GM18861 (cell line): ENCODE results near the gene LNP1.
A peak's percentile ranks its signal among the peaks of the same experiment; 100 is the strongest.

Experiments
- ATAC-seq: cut with Tn5 transposase; IDR thresholded peaks from one replicate; pipeline ENCODE4 v1.9.1; 2021; ENCODE audit not compliant: unreplicated experiment

Gene LNP1

GRCh38 chr3:100399341-100400071 is 1.8 kb upstream of the LNP1 start:
- ATAC-seq: no peak

- ATAC-seq: peak; percentile 5
These were observed 940 bp upstream of the LNP1 start for GRCh38 chr3:100400419-100400779.

GRCh38 chr3:100401674-100402041 is 319 bp downstream of the LNP1 start:
- peak; percentile 9 for ATAC-seq

- ATAC-seq: no peak
These were observed 917 bp downstream of the LNP1 start for GRCh38 chr3:100402256-100402655.

- no peak for ATAC-seq
These were observed 1.6 kb downstream of the LNP1 start for GRCh38 chr3:100402891-100403290.

GRCh38 chr3:100403362-100404249 is 2.3 kb downstream of the LNP1 start:
- no peak for ATAC-seq

GRCh38 chr3:100404250-100404548 is 2.9 kb downstream of the LNP1 start:
- no peak for ATAC-seq

- ATAC-seq: no peak
These were observed 5.8 kb downstream of the LNP1 start for GRCh38 chr3:100407164-100407563.

GRCh38 chr3:100407977-100408532 is 6.7 kb downstream of the LNP1 start:
- ATAC-seq: no peak

- no peak for ATAC-seq
These were observed 10.0 kb downstream of the LNP1 start for GRCh38 chr3:100411091-100411982.

- ATAC-seq: no peak
These were observed 11.7 kb downstream of the LNP1 start for GRCh38 chr3:100412912-100413590.

- no peak for ATAC-seq
These were observed 12.3 kb downstream of the LNP1 start for GRCh38 chr3:100413613-100414012.

- ATAC-seq: no peak
These were observed 14.8 kb downstream of the LNP1 start for GRCh38 chr3:100416176-100416575.

GRCh38 chr3:100416863-100417262 is 15.5 kb downstream of the LNP1 start:
- ATAC-seq: no peak

GRCh38 chr3:100419406-100419805 is 18.1 kb downstream of the LNP1 start:
- no peak for ATAC-seq

GRCh38 chr3:100420885-100421284 is 19.5 kb downstream of the LNP1 start:
- ATAC-seq: no peak

GRCh38 chr3:100423611-100424010 is 22.3 kb downstream of the LNP1 start:
- no peak for ATAC-seq

GRCh38 chr3:100424261-100424660 is 22.9 kb downstream of the LNP1 start:
- ATAC-seq: no peak

- no peak for ATAC-seq
These were observed 24.0 kb downstream of the LNP1 start for GRCh38 chr3:100425316-100425715.

GRCh38 chr3:100426067-100426682 is 24.8 kb downstream of the LNP1 start:
- ATAC-seq: no peak
